Cortex of kidney (tissue), 1 donor: ENCODE measurements around the gene PAAF1.

Experiments
- DNase-seq: peaks from one replicate; lab custom pipeline; 2025; lab: John Stamatoyannopoulos, UW

PAAF1 gene

DNA sequence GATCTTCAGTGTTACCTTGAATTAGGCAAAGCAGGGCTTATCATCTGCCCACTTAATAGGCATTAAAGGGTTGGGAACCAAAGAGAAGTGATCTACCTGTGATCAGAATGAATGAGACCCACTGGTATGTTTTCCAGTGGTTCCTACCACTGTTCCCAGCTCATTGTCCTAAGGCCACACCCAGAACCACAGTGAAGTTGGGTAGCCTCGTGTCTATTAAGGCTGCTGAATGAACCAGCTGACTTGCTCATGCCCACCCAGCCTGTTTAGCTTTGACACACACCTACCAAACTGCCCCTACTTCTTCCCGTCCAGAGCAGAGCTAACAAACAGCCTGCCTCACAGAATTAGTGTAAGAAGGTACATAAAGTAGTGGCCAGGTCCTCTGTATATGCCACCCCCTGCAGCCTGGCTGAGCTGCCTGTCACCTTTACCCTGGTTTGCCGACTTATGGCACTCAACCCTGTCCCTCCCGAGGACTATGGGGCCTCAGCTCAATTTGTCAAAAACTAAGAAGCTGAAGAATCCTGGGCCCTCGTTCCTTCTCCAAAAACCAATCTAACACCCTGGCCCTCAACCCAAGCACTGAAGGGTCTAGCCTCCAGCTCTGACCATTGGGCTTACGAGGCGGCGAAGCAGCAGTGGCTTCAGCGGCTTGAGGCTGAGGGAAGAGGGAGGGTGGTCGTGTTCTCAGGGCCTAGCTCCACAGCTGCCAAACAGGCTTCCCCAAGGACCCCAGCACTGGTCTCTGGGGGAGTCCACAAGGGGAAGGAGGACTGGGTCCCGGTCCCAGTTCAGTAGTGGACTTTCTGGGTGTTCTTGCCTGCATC lies 96.0 kb downstream of the PAAF1 start:
- no peak for DNase-seq

DNA sequence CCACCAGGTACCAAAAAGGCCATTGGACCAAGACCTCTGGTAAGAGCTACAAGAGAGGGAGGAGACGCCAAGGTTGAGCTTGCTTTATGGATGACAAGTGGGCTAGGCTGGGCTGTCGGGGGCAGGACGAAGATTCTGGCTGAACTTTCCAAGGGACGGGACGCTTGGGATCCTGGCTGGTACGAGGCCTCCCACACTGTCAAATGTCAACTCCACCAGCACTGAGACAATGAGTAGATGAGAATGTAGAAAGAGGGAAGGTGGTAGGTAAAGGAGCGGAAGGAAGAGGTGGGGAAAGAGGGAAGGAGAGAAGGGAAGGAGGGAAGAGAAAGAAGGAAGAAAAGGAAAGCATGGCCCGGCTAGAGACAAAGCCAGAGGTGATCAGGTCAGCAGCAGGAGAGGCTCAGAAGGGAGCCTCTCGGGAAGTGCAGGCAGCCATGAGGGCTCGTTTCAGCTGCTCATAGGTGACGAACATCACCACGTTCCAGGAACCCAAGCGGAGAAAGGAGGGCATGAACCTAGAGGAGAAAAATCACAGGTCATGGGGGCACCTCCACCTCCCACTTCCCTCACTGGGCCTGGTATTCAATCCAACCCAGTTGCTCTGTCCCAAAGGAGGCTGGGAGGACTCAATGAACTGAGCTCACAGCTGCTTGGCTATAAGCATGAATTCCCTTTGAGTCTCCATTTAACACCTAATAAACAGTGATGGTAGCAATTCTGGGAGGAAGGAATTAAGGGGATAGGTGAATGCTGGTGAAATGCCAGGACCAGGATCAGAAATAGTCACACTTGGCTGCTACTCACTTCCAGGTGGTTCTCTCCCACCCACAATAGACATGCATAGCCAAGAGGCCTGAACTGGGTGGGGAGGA lies 98.0 kb downstream of the PAAF1 start:
- DNase-seq: no peak

DNA sequence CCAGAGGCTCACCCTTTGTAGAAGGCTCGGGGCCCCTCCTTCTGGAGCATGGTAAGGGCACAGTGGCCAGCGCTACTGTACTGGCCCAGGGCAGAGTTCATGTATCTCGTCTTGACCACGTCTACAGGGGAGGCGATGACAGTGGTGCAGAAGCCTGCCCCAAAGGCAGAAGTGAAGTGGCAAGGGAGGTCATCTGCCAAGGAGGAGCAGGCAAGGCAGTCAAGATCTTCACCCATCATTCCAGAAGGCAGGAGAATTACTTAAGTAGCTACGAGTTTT lies 98.6 kb downstream of the PAAF1 start:
- DNase-seq: no peak

DNA sequence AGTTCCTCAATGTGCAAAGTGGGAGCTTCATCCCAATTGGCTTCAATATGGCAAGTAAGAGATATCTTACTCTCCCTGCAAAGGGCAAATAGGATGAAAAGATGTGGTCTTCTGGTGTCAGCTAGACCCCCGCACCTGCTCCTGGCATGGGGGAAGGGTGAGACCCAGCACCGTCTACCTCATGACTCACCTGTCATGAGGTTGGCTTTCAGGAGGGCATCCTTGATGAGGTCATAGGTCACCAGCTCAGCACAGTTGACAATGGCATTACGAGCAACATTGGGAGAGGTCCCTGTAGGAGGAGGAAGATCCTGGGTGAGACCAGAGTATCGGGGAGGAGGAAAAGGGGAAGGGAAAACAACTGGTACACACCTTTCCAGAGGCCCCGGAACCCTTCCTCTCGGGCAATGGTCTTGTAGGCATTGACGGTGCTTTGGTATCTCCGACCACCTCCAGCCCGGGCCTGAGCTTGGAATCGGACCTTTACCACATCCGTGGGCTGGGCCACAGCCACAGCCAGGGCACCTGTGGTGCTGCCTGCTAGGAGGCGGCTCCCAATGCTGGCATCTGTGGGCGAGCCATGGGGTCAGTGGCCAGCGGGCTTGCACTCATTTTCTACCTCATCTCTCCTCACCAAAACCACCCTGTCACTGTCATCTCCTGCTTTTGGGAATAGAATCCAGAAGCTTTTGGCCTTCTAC lies 99.8 kb downstream of the PAAF1 start:
- no peak for DNase-seq

DNA sequence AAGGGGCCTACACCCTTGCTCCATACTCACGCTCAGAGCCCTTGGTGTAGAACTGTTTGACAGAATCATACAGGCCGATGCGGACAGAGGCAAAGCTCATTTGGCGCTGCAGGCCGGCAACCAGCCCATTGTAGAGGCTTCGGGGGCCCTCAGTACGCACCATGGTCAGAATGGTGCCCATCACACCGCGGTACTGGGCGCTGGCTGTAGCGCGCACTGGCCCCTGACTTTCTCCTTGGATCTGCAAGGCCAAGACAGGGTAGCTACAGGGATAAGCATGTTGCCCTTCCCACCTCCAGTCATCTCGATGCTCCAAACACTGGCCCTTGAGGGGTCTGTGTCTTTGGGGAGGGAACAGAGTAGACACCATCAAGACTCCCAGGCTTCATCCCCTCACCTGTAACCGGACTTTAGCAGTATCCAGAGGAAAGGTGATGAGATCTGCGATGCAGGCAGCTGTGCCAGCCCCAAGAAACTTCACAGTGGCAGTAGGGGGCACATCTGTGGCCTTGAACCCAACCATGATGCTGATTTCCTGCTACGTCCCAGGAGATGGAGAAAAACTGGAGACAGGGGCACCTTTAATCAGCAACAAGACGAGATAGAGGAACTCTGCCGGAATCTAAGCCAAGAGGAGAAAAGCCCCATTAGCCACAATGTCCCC lies 101.2 kb downstream of the PAAF1 start:
- no peak for DNase-seq

DNA sequence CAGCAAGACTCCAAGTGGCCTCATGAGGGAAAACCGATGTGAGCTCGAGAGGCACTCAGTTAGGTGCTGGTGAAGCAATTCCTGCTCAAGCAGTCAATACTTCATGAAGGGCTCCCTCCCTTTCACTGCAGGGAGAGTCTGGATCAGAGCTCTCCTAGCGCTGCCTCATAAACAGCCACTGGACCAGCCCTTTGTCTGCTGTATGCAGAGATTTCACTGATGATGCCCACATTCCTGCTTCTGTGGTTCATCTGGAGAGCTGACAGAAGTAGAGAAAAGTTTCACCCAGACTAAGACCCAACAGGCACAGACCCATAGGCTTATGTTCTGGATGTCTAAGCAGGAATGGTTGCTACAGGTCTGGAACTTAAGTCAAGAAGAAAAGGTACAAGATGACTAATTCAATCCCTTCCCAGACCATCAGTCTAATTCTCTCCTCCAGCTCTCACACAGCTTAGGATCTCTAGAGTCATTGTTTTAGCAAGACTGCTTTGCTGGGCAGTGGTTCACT lies 101.8 kb downstream of the PAAF1 start:
- no peak for DNase-seq

DNA sequence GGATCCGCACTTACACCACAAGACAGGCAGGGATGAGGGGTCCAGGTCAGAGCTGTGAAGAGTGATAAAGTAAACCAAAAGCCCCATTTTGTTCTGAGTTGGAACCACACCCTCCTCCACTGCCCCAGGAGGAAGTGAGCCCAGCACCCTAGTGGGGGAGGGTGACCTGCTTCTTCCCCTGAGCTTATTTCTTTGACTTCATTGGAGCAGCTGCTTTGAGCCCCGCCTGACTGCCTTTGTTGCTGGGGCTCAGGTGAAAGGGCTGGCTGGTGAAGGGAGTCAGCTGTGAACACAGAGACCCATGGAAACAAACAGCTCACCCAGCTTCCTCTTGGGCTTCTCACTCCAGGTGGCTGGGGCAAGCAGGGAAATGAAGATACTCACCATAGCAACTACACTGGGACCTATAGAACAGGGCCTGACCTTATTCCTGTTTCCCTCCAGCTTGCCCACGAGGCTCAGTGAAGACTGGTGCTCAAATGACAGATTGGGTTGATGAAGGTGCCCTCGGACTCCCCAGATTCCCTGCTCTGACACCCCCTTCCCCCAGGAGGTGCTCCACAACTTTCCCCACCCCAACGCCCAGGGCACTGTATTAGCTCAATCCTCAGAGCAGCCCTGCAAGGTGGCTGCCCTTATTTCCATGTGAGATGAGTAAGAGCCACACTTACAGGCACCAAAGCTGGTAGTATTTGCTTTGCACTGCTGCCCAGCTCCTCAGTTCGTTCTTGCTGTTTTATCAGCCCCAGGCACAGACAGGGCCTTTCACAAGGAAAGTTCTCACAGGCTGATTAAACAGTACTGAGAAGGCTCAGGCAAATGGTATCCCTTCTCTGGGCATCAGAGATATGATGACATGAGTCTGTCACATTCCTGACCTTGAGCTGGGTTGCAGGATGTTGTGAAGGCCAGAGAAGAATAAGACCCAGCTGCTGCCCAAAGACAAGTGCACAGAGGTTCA lies 103.5 kb downstream of the PAAF1 start:
- DNase-seq: no peak
